ENCODE measurements around the gene ZNF562. TPM values are rescaled to one million over a fixed set of nuclear protein-coding genes. Genes with fewer than 3 reads are reported as not detected.

The ZNF562 gene
- total and polyA plus RNA-seq, 11 donors, result 7.0 to 24.1 (median 19.1) TPM

DNA sequence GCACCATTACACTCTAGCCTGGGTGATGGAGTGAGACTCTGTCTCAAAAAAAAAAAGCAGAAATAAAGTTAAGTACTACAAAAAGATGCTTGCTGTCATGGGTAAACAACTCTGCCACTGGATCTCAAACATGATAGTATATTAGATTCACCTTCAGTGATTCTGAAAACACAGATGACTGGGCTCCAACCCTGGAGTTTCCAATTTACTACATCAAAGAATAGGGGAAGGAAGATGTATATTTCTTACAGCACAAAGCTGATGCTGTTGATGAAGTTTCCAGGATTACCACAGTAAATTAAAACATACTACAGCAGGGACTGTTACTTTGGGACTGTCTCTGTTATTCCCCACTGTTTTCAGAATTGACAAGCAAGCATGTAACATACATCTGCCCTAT lies 59.1 kb downstream of the ZNF562 start:
- DNase-seq (no peak), ATAC-seq (no peak)
- Histone ChIP-seq H3K27ac (no peak overlapping the region), H3K4me3 (no peak overlapping the region), H3K9me3 (peaks cover 0 to 39% (median 14%) of the 10 kb centered on the region in 12 donors), H3K4me1 (peaks cover 4 to 12% (median 8%) of the 10 kb centered on the region in 12 donors), H3K36me3 (peaks cover 23 to 88% (median 86%) of the 10 kb centered on the region in 9 donors), H3K27me3 (no peaks in the 10 kb centered on the region)
- no peak for TF ChIP-seq POLR2A (IDR thresholded peaks at IDR 0.05)
- TF ChIP-seq CTCF (IDR thresholded peaks at IDR 0.05), result no peak
- intact Hi-C loops (cut with DNase I), result no loop called here

- DNase-seq, result no peak
- Histone ChIP-seq H3K4me1 (no peaks in the 10 kb centered on the region), H3K27me3 (no peaks in the 10 kb centered on the region), H3K9me3 (peaks cover 4 to 91% (median 44%) of the 10 kb centered on the region in 12 donors), H3K4me3 (no peak overlapping the region), H3K36me3 (peaks cover 26 to 79% (median 71%) of the 10 kb centered on the region in 9 donors), H3K27ac (no peak overlapping the region)
- 95 to 98% (median 98%) methylated on average over 2 of the region's 2 CpGs for WGBS, 4 donors
- ATAC-seq, result no peak
- TF ChIP-seq CTCF (IDR thresholded peaks at IDR 0.05) (no peak), POLR2A (IDR thresholded peaks at IDR 0.05) (no peak)
- intact Hi-C loops (cut with DNase I), result no loop called here
Observed at GRCh38 chr19:9610484-9611113, 64.3 kb downstream of the ZNF562 start.

DNA sequence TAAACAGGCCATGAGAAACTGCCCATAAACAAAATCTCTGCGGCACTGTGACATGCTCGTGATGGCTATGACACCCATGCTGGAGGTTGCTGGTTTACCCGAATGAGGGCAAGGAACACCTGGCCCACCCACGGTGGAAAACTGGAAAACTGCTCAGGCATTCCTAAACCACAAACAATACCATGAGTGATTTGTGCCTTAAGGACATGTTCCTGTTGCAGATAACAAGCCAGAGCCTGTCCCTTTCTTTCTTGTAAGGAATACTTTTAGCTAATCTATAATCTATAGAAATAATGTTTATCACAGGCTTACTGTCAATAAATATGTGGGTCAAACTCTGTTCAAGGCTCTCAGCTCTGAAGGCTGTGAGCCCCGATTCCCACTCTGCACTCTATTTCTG lies 66.0 kb downstream of the ZNF562 start:
- H3K4me1 ChIP-seq, result no peaks in the 10 kb centered on the region
- WGBS, 4 donors, result 89 to 97% (median 94%) methylated on average over 5 of the region's 5 CpGs
- ATAC-seq, result no peak
- H3K36me3 ChIP-seq, result peaks cover 26 to 62% (median 55%) of the 10 kb centered on the region in 9 donors
- H3K4me3 ChIP-seq, result no peak overlapping the region
- no peak for DNase-seq
- intact Hi-C loops (cut with DNase I), result no loop called here
- peaks cover 4 to 99% (median 44%) of the 10 kb centered on the region in 12 donors for H3K9me3 ChIP-seq
- H3K27me3 ChIP-seq, result no peaks in the 10 kb centered on the region
- H3K27ac ChIP-seq, result no peak overlapping the region
- TF ChIP-seq POLR2A (IDR thresholded peaks at IDR 0.05) (no peak), CTCF (IDR thresholded peaks at IDR 0.05) (no peak)

DNA sequence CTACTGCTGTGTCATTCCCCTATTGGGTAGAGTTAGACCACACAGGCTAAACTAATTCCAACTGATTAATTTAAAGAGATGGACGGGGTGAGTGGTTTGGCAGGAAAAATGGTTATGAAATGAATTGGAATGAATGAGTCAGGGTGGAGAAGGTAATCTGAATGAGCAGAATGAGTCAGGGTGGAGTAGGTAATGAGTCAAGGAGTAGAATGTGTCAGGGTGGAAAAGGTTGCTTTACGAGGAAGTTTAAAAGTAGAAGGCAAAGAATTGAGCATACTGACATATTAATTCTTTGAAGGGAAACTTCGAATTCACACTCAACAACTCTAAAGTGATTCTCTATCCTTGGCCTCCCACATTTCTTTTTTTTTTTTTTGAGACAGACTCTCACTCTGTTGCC lies 77.9 kb downstream of the ZNF562 start:
- H3K36me3 ChIP-seq, result no peaks in the 10 kb centered on the region
- H3K27me3 ChIP-seq, result peaks cover 0 to 7% (median 0%) of the 10 kb centered on the region in 9 donors
- no peak overlapping the region for H3K4me3 ChIP-seq
- TF ChIP-seq POLR2A (IDR thresholded peaks at IDR 0.05) (no peak), CTCF (IDR thresholded peaks at IDR 0.05) (no peak)
- H3K27ac ChIP-seq, result no peak overlapping the region
- intact Hi-C loops (cut with DNase I), result no loop called here
- WGBS, 4 donors, result 82 to 88% (median 87%) methylated on average over 3 of the region's 3 CpGs
- no peaks in the 10 kb centered on the region for H3K4me1 ChIP-seq
- peaks cover 0 to 17% (median 8%) of the 10 kb centered on the region in 12 donors for H3K9me3 ChIP-seq
- DNase-seq, result no peak
- ATAC-seq, result no peak

Other genes with a start within 250 kb of the ZNF562 start
- 10 to 100 TPM in 2 of 9 donors, 1 to 10 TPM in 7; 5.7 to 11.1 (median 7.7) TPM for gene ZNF266, start 239.5 kb downstream of the ZNF562 start, total RNA-seq
- gene ZNF266, start 239.5 kb downstream of the ZNF562 start, polyA plus RNA-seq, result 10 to 100 TPM in 1 of 2 donors, 1 to 10 TPM in 1; 8.7 to 10.4 TPM
- under 1 TPM in 2 of 9 donors, not detected in 7; 0.11 to 0.29 TPM for gene ZNF560, start 176.5 kb downstream of the ZNF562 start, total RNA-seq
- gene ZNF560, start 176.5 kb downstream of the ZNF562 start, polyA plus RNA-seq, result under 1 TPM in 1 of 2 donors, not detected in 1; 0.03 TPM
- gene ZNF426, start 136.5 kb downstream of the ZNF562 start, total RNA-seq, result 10 to 100 TPM; 10.1 to 21.9 (median 14.3) TPM
- 1 to 10 TPM; 3.0 to 6.5 TPM for gene ZNF426, start 136.5 kb downstream of the ZNF562 start, polyA plus RNA-seq
- 10 to 100 TPM; 15.6 to 25.4 (median 19.1) TPM for gene ZNF121, start 90.6 kb downstream of the ZNF562 start, total RNA-seq
- 1 to 10 TPM; 6.8 to 7.4 TPM for gene ZNF121, start 90.6 kb downstream of the ZNF562 start, polyA plus RNA-seq
- gene ZNF561, start 53.9 kb downstream of the ZNF562 start, total RNA-seq, result 10 to 100 TPM; 12.2 to 30.0 (median 20.8) TPM
- 10 to 100 TPM in 1 of 2 donors, 1 to 10 TPM in 1; 8.7 to 16.6 TPM for gene ZNF561, start 53.9 kb downstream of the ZNF562 start, polyA plus RNA-seq
- gene ZNF846, start 93.6 kb upstream of the ZNF562 start, total RNA-seq, result 10 to 100 TPM in 3 of 9 donors, 1 to 10 TPM in 6; 6.5 to 11.0 (median 8.4) TPM
- gene ZNF846, start 93.6 kb upstream of the ZNF562 start, polyA plus RNA-seq, result 10 to 100 TPM in 1 of 2 donors, 1 to 10 TPM in 1; 5.4 to 11.1 TPM
- 10 to 100 TPM in 8 of 9 donors, 1 to 10 TPM in 1; 9.8 to 17.6 (median 12.2) TPM for gene FBXL12, start 144.0 kb upstream of the ZNF562 start, total RNA-seq
- 10 to 100 TPM; 11.2 to 14.5 TPM for gene FBXL12, start 144.0 kb upstream of the ZNF562 start, polyA plus RNA-seq
- 100 to 1,000 TPM; 460 to 843 (median 492) TPM for gene UBL5, start 152.8 kb upstream of the ZNF562 start, total RNA-seq
- 1,000 to 10,000 TPM in 1 of 2 donors, 100 to 1,000 TPM in 1; 592 to 1,809 TPM for gene UBL5, start 152.8 kb upstream of the ZNF562 start, polyA plus RNA-seq
- 100 to 1,000 TPM in 2 of 9 donors, 10 to 100 TPM in 7; 82.8 to 147 (median 93.1) TPM for gene PIN1, start 160.2 kb upstream of the ZNF562 start, total RNA-seq
- gene PIN1, start 160.2 kb upstream of the ZNF562 start, polyA plus RNA-seq, result 100 to 1,000 TPM in 1 of 2 donors, 10 to 100 TPM in 1; 90.0 to 159 TPM

All from heart left ventricle (tissue), 16 donors.